HepG2 (cell line): Measurements from ENCODE around the gene SEC63. TPM values are rescaled to one million over a fixed set of nuclear protein-coding genes. Genes with fewer than 3 reads are reported as not detected.

Experiments used
- ATAC-seq: fragments of 200-7000 bp; cut with Tn5 transposase; 3 replicates; pipeline ENCODE4 v1.9.1; 2020; ENCODE audit warnings: mild to moderate bottlenecking, moderate library complexity
- BruUV-seq: library from RNA; stranded (reverse); fragments of 400-500 nt; replicated peaks from 2 replicates; lab custom pipeline; 2021; lab: Mats Ljungman, UMichigan
- CTCF ChIA-PET: fragments of 300-600 bp; formaldehyde crosslinking; extraction: SDS; loops from one replicate; lab custom pipeline; 2021; ENCODE audit warnings: low total read pairs, inconsistent platforms, low intra/inter-chr PET ratio; lab: Yijun Ruan, JAX
- POLR2A ChIA-PET: fragments of 350-600 bp; sonication (Branson Sonifier 250); formaldehyde crosslinking; loops from one replicate; lab custom pipeline; 2020; ENCODE audit warnings: antibody characterized with exemption, inconsistent platforms; lab: Yijun Ruan, JAX
- DNase-seq: peaks from one replicate; pipeline ENCODE4 v3.0.0-alpha.2; 2015; ENCODE audit warnings: low spot score
- FAIRE-seq: peaks from 3 replicates; lab custom pipeline; 2011; peaks lifted over from hg19 to GRCh38; lab: Jason Lieb, UNC
- H2AFZ ChIP-seq: one replicate; pipeline ENCODE4 v1.6.1; 2011; ENCODE audit warnings: low read length, inconsistent platforms
- H3K27ac ChIP-seq: fragments of 300-600 bp; 3 replicates; pipeline ENCODE4 v1.8.0; 2011; ENCODE audit warnings: mixed run types, mild to moderate bottlenecking, mixed read lengths, low read length, inconsistent platforms; ENCODE audit not compliant: insufficient read depth; ENCODE audit errors: extremely low read length
- H3K27me3 ChIP-seq, 2 experiments: fragments of 200-600 bp in 1 of 2; 2 replicates in 1 of 2; 3 replicates in 1 of 2; pipeline versions ENCODE4 v1.6.0 to v1.8.0; 2011; ENCODE audit warnings: low read length in 2 of 2, mild to moderate bottlenecking in 2 of 2, moderate library complexity in 2 of 2, inconsistent platforms in 1 of 2; ENCODE audit not compliant: insufficient read depth in 2 of 2, control insufficient read depth in 1 of 2
- H3K36me3 ChIP-seq, 2 experiments: fragments of 200-600 bp in 1 of 2; replicated peaks in 1 of 2; 2 replicates in 1 of 2; 3 replicates in 1 of 2; pipeline versions ENCODE4 v1.5.1 to v1.8.0; 2011; ENCODE audit warnings: low read length in 2 of 2, inconsistent platforms in 1 of 2; ENCODE audit not compliant: insufficient read depth in 2 of 2, control insufficient read depth in 1 of 2
- H3K4me1 ChIP-seq: 2 replicates; pipeline ENCODE4 v1.5.1; 2012; ENCODE audit warnings: low read length, inconsistent platforms; ENCODE audit not compliant: insufficient read depth
- H3K4me2 ChIP-seq: 2 replicates; pipeline ENCODE4 v1.6.0; 2011; ENCODE audit warnings: low read depth, low read length, inconsistent platforms
- H3K4me3 ChIP-seq, 3 experiments: fragments of 200-600 bp in 1 of 3; sonication (generic), shearing (Covaris generic) in 1 of 3; replicated peaks in 1 of 3; 2 replicates each; pipeline ENCODE4 v1.5.1; 2011 to 2016; ENCODE audit warnings: low read length in 3 of 3, inconsistent platforms in 2 of 3, low read depth in 2 of 3, mild to moderate bottlenecking in 2 of 3, control low read depth in 1 of 3, mixed read lengths in 1 of 3; ENCODE audit not compliant: insufficient read depth in 1 of 3
- H3K79me2 ChIP-seq: one replicate; pipeline ENCODE4 v1.6.1; 2011; ENCODE audit warnings: low read length, inconsistent platforms; ENCODE audit not compliant: insufficient read depth
- H3K9ac ChIP-seq: 2 replicates; pipeline ENCODE4 v1.6.0; 2011; ENCODE audit warnings: mild to moderate bottlenecking, low read depth, low read length, inconsistent platforms; ENCODE audit not compliant: insufficient read depth
- H3K9me3 ChIP-seq: 2 replicates; pipeline ENCODE4 v1.5.1; 2012; ENCODE audit warnings: mild to moderate bottlenecking, low read length
- H4K20me1 ChIP-seq: 2 replicates; pipeline ENCODE4 v1.6.0; 2011; ENCODE audit warnings: inconsistent platforms, mild to moderate bottlenecking, low read length, moderate library complexity; ENCODE audit not compliant: insufficient read depth
- ARNTL ChIP-seq: sonication (generic); formaldehyde crosslinking; IDR thresholded peaks from 2 replicates; pipeline ENCODE4 v1.4.0; 2020; ENCODE audit warnings: mild to moderate bottlenecking, missing genetic modification reagents
- CBX2 ChIP-seq, 2 experiments: fragments of 200-600 bp in 1 of 2; sonication (generic); formaldehyde crosslinking in 1 of 2; IDR thresholded peaks; 2 replicates each; pipeline versions ENCODE4 v1.7.0 to v1.8.1; 2018 to 2022; ENCODE audit warnings: low read depth in 2 of 2, low read length in 1 of 2, mild to moderate bottlenecking in 1 of 2, missing genetic modification reagents in 1 of 2
- EP300 ChIP-seq, 3 experiments: sonication (generic) in 1 of 3; formaldehyde crosslinking in 1 of 3; IDR thresholded peaks; 2 replicates each; pipeline versions ENCODE4 v1.5.1 to v1.6.1; 2011 to 2020; ENCODE audit warnings: low read depth in 2 of 3, low read length in 2 of 3, borderline replicate concordance in 1 of 3, improper control_type of control experiment in 1 of 3, mild to moderate bottlenecking in 1 of 3, missing genetic modification reagents in 1 of 3, moderate library complexity in 1 of 3
- HMGA1 ChIP-seq: sonication (generic); formaldehyde crosslinking; conservative IDR thresholded peaks from 2 replicates; pipeline ENCODE4 v1.4.0; 2020; ENCODE audit warnings: missing genetic modification reagents
- PLRG1 ChIP-seq: fragments of 450-650 bp; conservative IDR thresholded peaks from 2 replicates; pipeline ENCODE4 v1.6.1; 2016
- PRMT3 ChIP-seq: sonication (generic); formaldehyde crosslinking; IDR thresholded peaks from 2 replicates; pipeline ENCODE4 v1.8.1; 2022; ENCODE audit warnings: low read depth, mild to moderate bottlenecking, moderate library complexity, missing genetic modification reagents, borderline replicate concordance
- RNF2 ChIP-seq: fragments of 450-650 bp; conservative IDR thresholded peaks from 2 replicates; pipeline ENCODE4 v1.6.1; 2016; ENCODE audit warnings: low read depth
- SCMH1 ChIP-seq: sonication (generic); formaldehyde crosslinking; IDR thresholded peaks from 2 replicates; pipeline ENCODE4 v1.9.0; 2021; ENCODE audit warnings: missing genetic modification reagents, mild to moderate bottlenecking, borderline replicate concordance
- SRSF4 ChIP-seq: fragments of 200-400 bp; formaldehyde crosslinking; IDR thresholded peaks from one replicate; pipeline ENCODE4 v1.6.1; 2018; ENCODE audit warnings: mild to moderate bottlenecking, low read depth, low read length, moderate library complexity; ENCODE audit not compliant: poor library complexity, severe bottlenecking
- SYNCRIP ChIP-seq: fragments of 200-400 bp; formaldehyde crosslinking; IDR thresholded peaks from 2 replicates; pipeline ENCODE4 v1.6.1; 2018; ENCODE audit warnings: mild to moderate bottlenecking, low read depth, low read length; ENCODE audit not compliant: insufficient read depth
- TCF12 ChIP-seq, 2 experiments: fragments of 450-650 bp in 1 of 2; sonication (generic) in 1 of 2; formaldehyde crosslinking in 1 of 2; IDR thresholded peaks; 2 replicates each; pipeline versions ENCODE4 v1.6.1 to v1.8.0; 2017 to 2022; ENCODE audit warnings: antibody characterized with exemption in 1 of 2, mild to moderate bottlenecking in 1 of 2, missing genetic modification reagents in 1 of 2, moderate library complexity in 1 of 2
- ZBTB8A ChIP-seq: sonication (generic); formaldehyde crosslinking; IDR thresholded peaks from 2 replicates; pipeline ENCODE4 v1.4.0; 2020; ENCODE audit warnings: mild to moderate bottlenecking, low read depth, missing genetic modification reagents, borderline replicate concordance
- ZNF263 ChIP-seq: sonication (generic); formaldehyde crosslinking; IDR thresholded peaks from 2 replicates; pipeline ENCODE4 v1.4.0; 2020; ENCODE audit warnings: missing genetic modification reagents
- ZNF329 ChIP-seq: sonication (generic); formaldehyde crosslinking; IDR thresholded peaks from 2 replicates; pipeline ENCODE4 v1.9.0; 2021; ENCODE audit warnings: low read depth, mild to moderate bottlenecking, missing genetic modification reagents
- ZNF550 ChIP-seq: sonication (generic); formaldehyde crosslinking; IDR thresholded peaks from 2 replicates; pipeline ENCODE4 v1.4.0; 2020; ENCODE audit warnings: mild to moderate bottlenecking, missing genetic modification reagents, borderline replicate concordance
- ZNF644 ChIP-seq: IDR thresholded peaks from 2 replicates; pipeline ENCODE4 v1.6.1; 2016; ENCODE audit warnings: low read depth
- ZNF674 ChIP-seq: sonication (generic); formaldehyde crosslinking; IDR thresholded peaks from 2 replicates; pipeline ENCODE4 v1.5.0; 2020; ENCODE audit warnings: low read depth, mild to moderate bottlenecking, missing genetic modification reagents
- ZNF773 ChIP-seq: sonication (generic); formaldehyde crosslinking; IDR thresholded peaks from 2 replicates; pipeline ENCODE4 v1.4.0; 2020; ENCODE audit warnings: missing genetic modification reagents, borderline replicate concordance
- ZSCAN31 ChIP-seq: sonication (generic); formaldehyde crosslinking; IDR thresholded peaks from 2 replicates; pipeline ENCODE4 v1.5.0; 2020; ENCODE audit warnings: low read depth, mild to moderate bottlenecking, missing genetic modification reagents
- WGBS: methylation state at CpG from one replicate; pipeline ENCODE4 v1.1.6; 2017; ENCODE audit warnings: low lambda C conversion rate; 5-methylcytosine and 5-hydroxymethylcytosine counted together
- in situ Hi-C: cut with HindIII; loops from 2 replicates; pipeline ENCODE4 v1.10.0; 2017; ENCODE audit warnings: low pct_unique_long_range_greater_than_20kb; ENCODE audit not compliant: extremely low pct_ligation_motif_present
- intact Hi-C: fragments of 100-400 bp; cut with micrococcal nuclease; formaldehyde crosslinking; loops from one replicate; pipeline ENCODE4 v1.10.0; 2022; ENCODE audit not compliant: unreplicated experiment
- polyA plus RNA-seq, 8 experiments: library from polyadenylated mRNA; depleted of rRNA in 3 of 8; stranded (reverse) in 7 of 8; unstranded in 1 of 8; fragments of >200 nt; fragmentation: Illumina TruSeq in 4 of 8; extraction: Trizol in 4 of 8; gene quantifications; 2 replicates each; pipeline versions ENCODE4 v1.2.1 to v1.2.3, GENCODE V29; 2011 to 2016; ENCODE audit warnings: low read depth in 4 of 8, missing spikeins in 1 of 8, mixed read lengths in 1 of 8; ENCODE audit not compliant: insufficient read depth in 1 of 8
- total RNA-seq, 5 experiments: library from RNA; depleted of rRNA; stranded (reverse); fragments of >200 nt; fragmentation: Illumina TruSeq; extraction: Trizol; gene quantifications; 2 replicates each; pipeline ENCODE4 v1.2.3, GENCODE V29; 2016; ENCODE audit warnings: low read depth in 1 of 5

The SEC63 gene
- total and polyA plus RNA-seq, 2 of the 13 experiments (the other 11 are each of a cell fraction or from before 2014, with no cell fraction given): 20.2 to 45.9 TPM

- ATAC-seq: no peak
- Histone ChIP-seq H3K79me2 (no peaks in the 10 kb centered on the region), H3K9ac (no peak overlapping the region), H3K4me2 (0 out of 2 replicates have a peak overlapping the region, but pooled peaks have one; percentile 10), H3K36me3 (no peaks in the 10 kb centered on the region), H3K4me1 (peaks cover 53% of the 10 kb centered on the region), H3K27me3 (peaks cover 3 to 55% of the 10 kb centered on the region in 2 experiments), H3K27ac (no peak overlapping the region), H3K9me3 (no peaks in the 10 kb centered on the region), H4K20me1 (no peaks in the 10 kb centered on the region), H2AFZ (no peak overlapping the region), H3K4me3 (no peak overlapping the region)
- no peak for DNase-seq
- in situ Hi-C loops: no loop called here
- TF ChIP-seq SCMH1 (CRISPR knock-in tag): peak; percentile 69; the same call in 1 of the 2 replicates
- no peak for TF ChIP-seq ZNF773 (CRISPR knock-in tag)
- TF ChIP-seq TCF12 (IDR thresholded peaks at IDR 0.05): no peak
- TF ChIP-seq TCF12 (CRISPR knock-in tag; IDR thresholded peaks at IDR 0.05): no peak
- no peak for TF ChIP-seq SYNCRIP
- TF ChIP-seq ARNTL (CRISPR knock-in tag): no peak
- TF ChIP-seq ZNF674: no peak
- no peak for TF ChIP-seq ZNF329 (CRISPR knock-in tag)
- no peak for TF ChIP-seq PRMT3
- TF ChIP-seq PLRG1: no peak
- no peak for TF ChIP-seq ZNF644
- TF ChIP-seq ZBTB8A (CRISPR knock-in tag): no peak
- no peak for TF ChIP-seq ZSCAN31 (CRISPR knock-in tag)
- TF ChIP-seq SRSF4: no peak
- TF ChIP-seq CBX2 (IDR thresholded peaks at IDR 0.05; ENCODE audit: low read depth, low read length): peak; percentile 93; the same call in 1 of the 2 replicates
- TF ChIP-seq CBX2 (CRISPR knock-in tag; IDR thresholded peaks at IDR 0.05; ENCODE audit: low read depth): peak; percentile 47; the same call in 1 of the 2 replicates
- TF ChIP-seq RNF2: peak; percentile 35; the same call in 1 of the 2 replicates
- TF ChIP-seq ZNF550 (CRISPR knock-in tag): no peak
- peak; percentile 89 for TF ChIP-seq ZNF263 (CRISPR knock-in tag)
- TF ChIP-seq HMGA1 (CRISPR knock-in tag): no peak
- no peak for TF ChIP-seq EP300 (IDR thresholded peaks at IDR 0.05; ENCODE audit: low read depth in 2 of 2, low read length in 2 of 2)
- no peak for TF ChIP-seq EP300 (CRISPR knock-in tag; IDR thresholded peaks at IDR 0.05; ENCODE audit: borderline replicate concordance)
- ChIA-PET POLR2A (interaction anchor here (1.3 to 1.4 kb wide), 2 partner anchors 25 to 37 kb away, joined by 4 read pairs; no protein-coding TSS in a partner anchor), CTCF (no interaction called here)
- no TSS peak for BruUV-seq
- WGBS: 11% methylated on average over 8 of the region's 8 CpGs
- FAIRE-seq: no peak
- intact Hi-C loops: no loop called here
Measured at GRCh38 chr6:107823047-107823557, 134.9 kb downstream of the SEC63 start.
